ENCODE data around the gene FAM181B.
"Not testable (repeated sequence)": the region's sequence is repeated elsewhere in the genome, so short reads cannot be mapped to it uniquely, and the experiment has no call there.

The FAM181B gene

GRCh38 chr11:82732348-82732733 lies 1.3 kb downstream of the FAM181B start:
- no peak for DNase-seq (ENCODE audit: low read depth in 2 of 2)

GRCh38 chr11:82731691-82732277 lies 1.9 kb downstream of the FAM181B start:
- DNase-seq (ENCODE audit: low read depth in 2 of 2), result no peak

- no peak for DNase-seq (ENCODE audit: low read depth in 2 of 2)
These were observed 2.9 kb downstream of the FAM181B start for GRCh38 chr11:82730754-82731153.

GRCh38 chr11:82730286-82730685 lies 3.4 kb downstream of the FAM181B start:
- no peak for DNase-seq (ENCODE audit: low read depth in 2 of 2)

GRCh38 chr11:82724026-82724425 lies 9.6 kb downstream of the FAM181B start:
- DNase-seq (ENCODE audit: low read depth in 2 of 2), result no peak

GRCh38 chr11:82722231-82722630 lies 11.4 kb downstream of the FAM181B start:
- no peak for DNase-seq (ENCODE audit: low read depth in 2 of 2)

- DNase-seq (ENCODE audit: low read depth in 2 of 2), result no peak
These were observed 13.2 kb downstream of the FAM181B start for GRCh38 chr11:82720267-82721065.

GRCh38 chr11:82719361-82720105 lies 14.1 kb downstream of the FAM181B start:
- no peak for DNase-seq (ENCODE audit: low read depth in 2 of 2)

GRCh38 chr11:82718821-82719220 lies 14.8 kb downstream of the FAM181B start:
- DNase-seq (ENCODE audit: low read depth in 2 of 2), result no peak

- DNase-seq (ENCODE audit: low read depth in 2 of 2), result no peak
These were observed 15.4 kb downstream of the FAM181B start for GRCh38 chr11:82718307-82718706.

- no peak for DNase-seq (ENCODE audit: low read depth in 2 of 2)
These were observed 19.1 kb downstream of the FAM181B start for GRCh38 chr11:82714346-82715174.

- DNase-seq (ENCODE audit: low read depth in 2 of 2), result no peak
These were observed 22.0 kb downstream of the FAM181B start for GRCh38 chr11:82711648-82712047.

GRCh38 chr11:82703796-82704195 lies 29.9 kb downstream of the FAM181B start:
- DNase-seq (ENCODE audit: low read depth in 2 of 2), result no peak

GRCh38 chr11:82703226-82703625 lies 30.4 kb downstream of the FAM181B start:
- DNase-seq (ENCODE audit: low read depth in 2 of 2), result no peak

- no peak for DNase-seq (ENCODE audit: low read depth in 2 of 2)
These were observed 31.7 kb downstream of the FAM181B start for GRCh38 chr11:82701847-82702520.

GRCh38 chr11:82698576-82699352 lies 34.9 kb downstream of the FAM181B start:
- no peak for DNase-seq (ENCODE audit: low read depth in 2 of 2)

GRCh38 chr11:82692981-82693380 lies 40.7 kb downstream of the FAM181B start:
- DNase-seq (ENCODE audit: low read depth in 2 of 2), result no peak

- DNase-seq (ENCODE audit: low read depth in 2 of 2), result not testable (repeated sequence)
These were observed 44.3 kb downstream of the FAM181B start for GRCh38 chr11:82689347-82689746.

GRCh38 chr11:82686211-82686610 lies 47.5 kb downstream of the FAM181B start:
- no peak for DNase-seq (ENCODE audit: low read depth in 2 of 2)

- no peak for DNase-seq (ENCODE audit: low read depth in 2 of 2)
These were observed 50.6 kb downstream of the FAM181B start for GRCh38 chr11:82683029-82683428.

Measured in stimulated activated CD8-positive, alpha-beta memory T cell treated with anti-CD3 and anti-CD28 coated beads, Interleukin-15, amount 100 ng/mL, for 4 hours (primary cell).